ENCODE data around the gene BCOR.

Gene BCOR

DNA sequence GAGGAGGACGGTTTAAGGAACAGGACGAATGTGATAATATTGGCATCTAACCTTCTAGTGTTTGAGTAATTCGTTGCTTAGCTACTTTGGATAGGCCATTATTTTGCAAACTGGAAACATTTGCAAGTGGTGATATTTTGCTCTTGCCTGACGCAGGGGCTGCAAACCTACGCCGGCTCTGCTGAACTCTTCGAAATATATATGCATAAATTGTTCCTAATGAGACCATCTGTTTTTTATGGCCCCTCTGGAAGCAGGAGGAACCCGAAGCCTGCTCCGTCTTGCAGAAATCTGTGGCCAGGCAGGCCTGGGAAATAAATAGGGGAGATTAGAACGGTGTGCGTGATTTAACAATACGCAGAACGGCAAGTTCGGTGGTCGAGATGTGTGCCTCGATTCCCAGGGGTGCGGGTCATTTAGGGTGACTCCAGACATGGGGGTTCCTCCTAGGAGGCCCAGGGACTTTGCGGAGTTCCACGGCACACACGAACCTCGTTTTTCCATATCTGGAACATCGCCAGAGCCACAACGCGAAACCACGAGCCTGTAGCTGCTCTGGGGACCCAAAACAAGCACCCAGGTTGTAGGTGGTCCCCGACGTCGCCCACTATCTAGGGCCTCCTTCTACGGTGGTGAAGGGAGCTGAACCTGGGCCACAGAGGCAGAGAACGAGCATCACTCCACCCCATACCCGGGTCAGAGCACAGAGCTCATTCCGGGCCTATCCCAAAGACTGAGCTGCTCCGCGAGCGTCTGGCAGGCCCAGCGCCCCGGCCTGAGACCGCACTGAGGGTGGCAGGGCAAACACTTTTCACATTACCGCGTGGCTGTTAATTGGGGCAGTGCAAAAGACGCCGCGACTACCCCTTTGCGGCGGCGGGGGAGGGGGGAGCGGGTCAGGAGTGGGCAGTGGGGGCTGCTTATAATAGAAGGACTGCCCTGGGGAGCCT lies 89.7 kb downstream of the BCOR start:
- no peak overlapping the region for H3K4me3 ChIP-seq (ENCODE audit: low read depth, low read length)
- in situ Hi-C loops (cut with HindIII; ENCODE audit: low sequenced_read_pairs) = no loop called here
- TF ChIP-seq CTCF (IDR thresholded peaks at IDR 0.05; ENCODE audit: low read depth, low read length, missing control alignments) = no peak

GRCh38 chrX:40007131-40007755 lies 90.5 kb downstream of the BCOR start:
- in situ Hi-C loops (cut with HindIII; ENCODE audit: low sequenced_read_pairs) = no loop called here
- TF ChIP-seq CTCF (IDR thresholded peaks at IDR 0.05; ENCODE audit: low read depth, low read length, missing control alignments) = no peak
- DNase-seq (ENCODE audit: low read depth) = no peak
- H3K4me3 ChIP-seq (ENCODE audit: low read depth, low read length) = no peak overlapping the region

More for the DNA sequence above, 89.7 kb downstream of the BCOR start:
- DNase-seq (ENCODE audit: low read depth) = no peak

GRCh38 chrX:40006106-40007017 lies 91.4 kb downstream of the BCOR start:
- H3K4me3 ChIP-seq (ENCODE audit: low read depth, low read length) = no peak overlapping the region
- no peak for DNase-seq (ENCODE audit: low read depth)
- in situ Hi-C loops (cut with HindIII; ENCODE audit: low sequenced_read_pairs) = no loop called here
- TF ChIP-seq CTCF (IDR thresholded peaks at IDR 0.05; ENCODE audit: low read depth, low read length, missing control alignments) = no peak

DNA sequence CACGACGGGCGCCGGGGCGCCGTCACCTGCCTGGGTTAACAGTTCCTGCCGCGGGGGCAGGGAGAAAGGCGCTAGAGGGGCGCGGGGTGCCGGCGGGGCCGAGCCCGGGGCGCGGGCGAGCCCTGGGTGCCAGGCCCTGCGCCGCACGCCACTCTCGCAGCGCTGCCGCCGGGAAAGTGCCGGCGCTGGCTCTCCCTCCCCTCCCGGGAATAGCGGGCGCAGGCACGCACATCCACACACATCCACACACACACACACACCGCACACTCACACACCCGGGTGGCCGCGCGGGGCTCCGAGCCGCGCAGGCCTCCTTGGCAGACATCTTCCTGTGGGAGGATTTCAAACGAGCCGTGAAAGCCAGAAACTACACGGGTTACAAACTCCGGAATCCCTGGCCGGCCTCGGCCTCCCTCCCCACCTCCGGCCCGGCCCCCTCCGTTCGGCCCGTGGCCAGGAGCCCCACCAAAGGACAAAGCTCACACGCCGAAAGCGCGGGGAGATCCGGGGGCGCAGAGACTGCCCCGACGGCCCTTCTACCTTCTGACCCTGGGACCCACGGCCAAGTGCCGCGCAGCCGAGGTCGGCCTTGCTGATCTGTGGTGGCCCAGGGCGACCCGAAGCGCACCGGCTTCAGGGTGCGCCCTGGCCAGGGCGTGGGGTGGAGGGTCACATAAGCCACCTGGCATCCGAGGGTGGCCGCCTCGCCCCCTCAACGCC lies 92.3 kb downstream of the BCOR start:
- no peak for DNase-seq (ENCODE audit: low read depth)
- TF ChIP-seq CTCF (IDR thresholded peaks at IDR 0.05; ENCODE audit: low read depth, low read length, missing control alignments) = no peak
- no peak overlapping the region for H3K4me3 ChIP-seq (ENCODE audit: low read depth, low read length)
- in situ Hi-C loops (cut with HindIII; ENCODE audit: low sequenced_read_pairs) = no loop called here

DNA sequence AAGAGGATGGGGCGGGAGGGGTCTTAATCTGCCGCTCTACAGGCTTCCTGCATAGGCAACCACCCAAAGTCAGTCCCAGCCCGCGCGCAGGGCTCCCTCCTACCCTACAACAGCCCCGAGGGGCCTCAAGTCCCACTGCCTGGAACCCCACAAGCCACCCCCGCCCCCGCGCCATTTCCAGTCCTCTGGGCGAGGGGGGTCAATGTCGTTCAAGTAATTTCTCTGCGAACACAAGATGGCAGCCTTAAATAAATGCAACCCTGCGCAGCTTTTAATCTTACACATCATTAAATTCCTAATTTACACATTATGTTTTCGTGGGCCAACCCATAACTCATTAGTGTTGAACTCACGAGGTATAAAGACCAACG lies 92.9 kb downstream of the BCOR start:
- H3K4me3 ChIP-seq (ENCODE audit: low read depth, low read length) = no peak overlapping the region
- in situ Hi-C loops (cut with HindIII; ENCODE audit: low sequenced_read_pairs) = no loop called here
- no peak for TF ChIP-seq CTCF (IDR thresholded peaks at IDR 0.05; ENCODE audit: low read depth, low read length, missing control alignments)
- no peak for DNase-seq (ENCODE audit: low read depth)

- no peak for DNase-seq (ENCODE audit: low read depth)
- in situ Hi-C loops (cut with HindIII; ENCODE audit: low sequenced_read_pairs) = no loop called here
Measured at GRCh38 chrX:40004246-40004535, 93.6 kb downstream of the BCOR start.

More at GRCh38 chrX:40004246-40004535, 93.6 kb downstream of the BCOR start:
- no peak for TF ChIP-seq CTCF (IDR thresholded peaks at IDR 0.05; ENCODE audit: low read depth, low read length, missing control alignments)
- no peak overlapping the region for H3K4me3 ChIP-seq (ENCODE audit: low read depth, low read length)
